ENCODE data around the gene FLT1. TPM values are rescaled to one million over a fixed set of nuclear protein-coding genes. Genes with fewer than 3 reads are reported as not detected.

The FLT1 gene
- polyA plus RNA-seq, 4 donors, result 0.45 to 8.8 (median 3.0) TPM

DNA sequence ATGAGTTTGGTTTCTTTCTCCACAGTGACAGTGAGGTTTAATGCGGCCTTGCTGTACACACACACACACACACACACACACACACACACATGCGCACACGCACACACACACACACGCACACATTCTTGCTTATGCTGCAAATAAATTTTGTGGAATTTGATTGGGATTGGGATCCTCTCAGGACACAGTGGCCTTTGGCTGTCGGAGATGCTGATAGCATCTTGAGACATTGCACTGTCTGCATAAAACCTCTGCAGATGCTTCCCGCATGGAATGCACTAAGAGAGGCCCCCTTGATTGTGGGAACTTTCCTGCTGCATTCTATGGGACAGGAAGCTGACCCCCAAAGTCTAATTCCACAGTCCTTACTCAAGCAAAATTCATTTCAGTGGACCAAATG is 145.6 kb downstream of the FLT1 start:
- Histone ChIP-seq H3K36me3 (ENCODE audit: control insufficient read depth in 3 of 3, insufficient read depth in 2 of 3, low read depth in 1 of 3, low read length in 3 of 3) (no peaks in the 10 kb centered on the region), H3K27ac (ENCODE audit: low read depth in 1 of 3, low read length in 2 of 3) (no peak overlapping the region), H3K4me3 (ENCODE audit: low read depth in 1 of 3, low read length in 3 of 3) (no peak overlapping the region), H3K27me3 (ENCODE audit: control insufficient read depth in 3 of 3, insufficient read depth in 3 of 3, low read length in 3 of 3) (no peaks in the 10 kb centered on the region), H3K9me3 (ENCODE audit: control insufficient read depth in 2 of 2, insufficient read depth in 1 of 2, low read depth in 1 of 2, low read length in 1 of 2) (no peaks in the 10 kb centered on the region), H3K4me1 (ENCODE audit: control insufficient read depth in 3 of 3, insufficient read depth in 2 of 3, low read depth in 1 of 3, low read length in 2 of 3) (no peaks in the 10 kb centered on the region)
- DNase-seq (no peak), FAIRE-seq (no peak)
- 81 to 86% (median 84%) methylated on average over 6 of the region's 6 CpGs for WGBS, 3 donors

DNA sequence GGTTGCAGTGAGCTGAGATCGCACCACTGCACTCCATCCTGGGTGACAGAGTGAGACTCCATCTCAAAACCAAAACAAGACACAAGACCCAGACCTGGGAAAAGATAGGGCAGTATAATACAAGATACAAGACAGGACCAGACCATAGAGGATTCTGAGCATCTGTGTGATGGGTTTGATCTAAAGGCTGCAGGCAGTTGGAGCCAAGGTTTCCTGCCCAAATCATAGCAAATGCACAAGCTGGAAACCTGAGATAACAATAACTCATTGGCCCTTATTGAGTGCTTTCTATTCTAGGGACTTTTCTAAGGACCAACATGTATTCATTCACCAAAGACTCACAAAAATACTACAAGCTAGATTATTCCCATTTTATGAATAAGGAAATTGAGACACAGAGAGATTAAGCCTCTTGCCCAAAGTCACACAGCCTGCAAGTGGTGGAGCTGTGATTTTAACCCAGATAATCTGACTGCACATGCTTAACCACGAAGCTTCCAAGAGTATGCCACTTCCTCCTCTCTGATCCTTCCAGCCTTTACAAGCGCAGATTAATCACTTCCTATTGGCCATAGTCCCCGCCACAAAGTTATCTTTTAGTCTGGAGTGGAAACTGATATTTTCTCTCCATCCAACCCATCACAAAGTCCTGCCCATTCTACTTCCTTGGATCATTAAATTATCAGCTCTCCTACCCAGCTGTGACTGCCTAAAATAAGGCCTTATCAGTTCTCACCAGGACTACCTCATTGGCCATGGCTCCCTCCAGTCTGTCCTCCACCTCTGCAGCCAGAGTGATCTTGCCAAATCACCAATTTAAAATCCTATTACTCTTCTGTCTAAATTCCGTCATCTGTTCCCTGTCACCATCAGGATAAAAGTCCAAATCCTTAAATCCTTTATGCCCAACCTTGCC is 147.2 kb downstream of the FLT1 start:
- DNase-seq (no peak), FAIRE-seq (no peak)
- no peaks in the 10 kb centered on the region for H3K27me3 ChIP-seq (ENCODE audit: control insufficient read depth in 3 of 3, insufficient read depth in 3 of 3, low read length in 3 of 3)
- no peaks in the 10 kb centered on the region for H3K4me1 ChIP-seq (ENCODE audit: control insufficient read depth in 3 of 3, insufficient read depth in 2 of 3, low read depth in 1 of 3, low read length in 2 of 3)
- H3K27ac ChIP-seq (ENCODE audit: low read depth in 1 of 3, low read length in 2 of 3), result no peak overlapping the region
- no peak overlapping the region for H3K4me3 ChIP-seq (ENCODE audit: low read depth in 1 of 3, low read length in 3 of 3)
- no peaks in the 10 kb centered on the region for H3K9me3 ChIP-seq (ENCODE audit: control insufficient read depth in 2 of 2, insufficient read depth in 1 of 2, low read depth in 1 of 2, low read length in 1 of 2)
- WGBS, 3 donors, result 46 to 58% (median 52%) methylated on average over 5 of the region's 5 CpGs
- H3K36me3 ChIP-seq (ENCODE audit: control insufficient read depth in 3 of 3, insufficient read depth in 2 of 3, low read depth in 1 of 3, low read length in 3 of 3), result no peaks in the 10 kb centered on the region

DNA sequence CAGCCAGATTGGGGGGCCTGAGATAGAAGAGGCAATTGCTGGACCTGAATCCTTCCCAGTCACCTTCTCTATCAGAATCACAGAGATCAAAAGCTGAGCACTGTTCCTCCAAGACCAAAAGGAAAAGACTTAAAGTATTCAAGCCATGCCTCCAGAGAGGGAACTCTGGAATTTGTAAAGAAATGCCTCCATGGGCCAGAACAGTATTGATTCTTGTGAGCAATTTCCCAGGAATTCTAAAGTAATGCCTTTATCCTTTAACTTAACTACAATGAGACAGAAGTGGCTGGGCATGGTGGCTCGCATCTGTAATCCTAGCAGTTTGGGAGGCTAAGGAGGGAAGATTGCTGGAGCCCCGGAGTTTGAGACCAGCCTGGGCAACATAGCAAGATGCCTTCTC is 148.8 kb downstream of the FLT1 start:
- no peak overlapping the region for H3K27ac ChIP-seq (ENCODE audit: low read depth in 1 of 3, low read length in 2 of 3)
- H3K9me3 ChIP-seq (ENCODE audit: control insufficient read depth in 2 of 2, insufficient read depth in 1 of 2, low read depth in 1 of 2, low read length in 1 of 2), result no peaks in the 10 kb centered on the region
- no peak for FAIRE-seq
- no peak overlapping the region for H3K4me3 ChIP-seq (ENCODE audit: low read depth in 1 of 3, low read length in 3 of 3)
- DNase-seq, result no peak
- H3K4me1 ChIP-seq (ENCODE audit: control insufficient read depth in 3 of 3, insufficient read depth in 2 of 3, low read depth in 1 of 3, low read length in 2 of 3), result peaks cover 0 to 5% (median 0%) of the 10 kb centered on the region in 3 donors
- no peaks in the 10 kb centered on the region for H3K36me3 ChIP-seq (ENCODE audit: control insufficient read depth in 3 of 3, insufficient read depth in 2 of 3, low read depth in 1 of 3, low read length in 3 of 3)
- 79 to 95% (median 92%) methylated on average over 2 of the region's 2 CpGs for WGBS, 3 donors
- H3K27me3 ChIP-seq (ENCODE audit: control insufficient read depth in 3 of 3, insufficient read depth in 3 of 3, low read length in 3 of 3), result no peaks in the 10 kb centered on the region

DNA sequence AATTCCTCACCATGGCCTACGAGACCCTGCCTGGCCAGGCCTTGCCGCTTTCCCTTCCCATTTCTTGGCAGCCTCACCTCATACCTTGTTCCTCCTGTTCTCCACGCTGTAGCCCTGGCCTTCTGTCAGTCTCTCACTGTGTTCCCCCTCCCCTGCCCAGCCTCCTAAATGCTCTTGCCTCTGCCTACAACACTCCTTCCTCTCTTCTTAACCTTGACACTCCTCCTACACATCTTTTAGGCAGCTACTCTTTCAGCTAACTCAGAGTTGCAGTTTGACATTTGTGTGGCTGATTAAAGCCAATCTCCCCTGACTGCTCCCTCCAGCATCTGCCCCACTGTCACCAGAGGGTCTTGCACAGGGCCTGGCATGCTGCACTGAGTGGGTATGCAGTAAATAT is 150.8 kb downstream of the FLT1 start:
- Histone ChIP-seq H3K27me3 (ENCODE audit: control insufficient read depth in 3 of 3, insufficient read depth in 3 of 3, low read length in 3 of 3) (no peaks in the 10 kb centered on the region), H3K9me3 (ENCODE audit: control insufficient read depth in 2 of 2, insufficient read depth in 1 of 2, low read depth in 1 of 2, low read length in 1 of 2) (no peaks in the 10 kb centered on the region), H3K4me1 (ENCODE audit: control insufficient read depth in 3 of 3, insufficient read depth in 2 of 3, low read depth in 1 of 3, low read length in 2 of 3) (peaks cover 0 to 7% (median 0%) of the 10 kb centered on the region in 3 donors), H3K4me3 (ENCODE audit: low read depth in 1 of 3, low read length in 3 of 3) (no peak overlapping the region), H3K27ac (ENCODE audit: low read depth in 1 of 3, low read length in 2 of 3) (no peak overlapping the region), H3K36me3 (ENCODE audit: control insufficient read depth in 3 of 3, insufficient read depth in 2 of 3, low read depth in 1 of 3, low read length in 3 of 3) (no peaks in the 10 kb centered on the region)
- DNase-seq, result no peak
- no peak for FAIRE-seq
- 86 to 89% (median 89%) methylated on average over 3 of the region's 3 CpGs for whole genome bisulfite sequencing, 3 donors

DNA sequence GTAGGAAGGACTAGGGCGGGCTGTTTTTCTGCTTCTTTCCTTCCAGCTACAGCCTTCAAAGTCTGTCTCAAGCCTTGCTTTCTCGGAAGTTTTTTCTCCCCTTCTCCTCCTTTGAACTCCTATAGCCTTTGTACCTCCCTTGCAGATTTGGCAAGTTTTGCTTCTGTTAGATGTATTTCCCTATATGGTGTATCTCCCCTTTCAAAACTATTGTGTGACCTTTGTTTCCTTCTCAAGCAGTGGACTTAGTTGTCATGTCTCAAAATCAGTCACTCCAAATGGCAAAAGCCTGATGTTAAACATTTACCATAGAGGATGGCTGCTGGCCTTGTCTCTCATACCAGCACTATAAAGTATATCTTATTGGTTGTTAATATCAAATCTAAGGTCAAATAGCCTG is 152.7 kb downstream of the FLT1 start:
- peak overlapping the region in 1 of 3 donors; percentile 41 for H3K27ac ChIP-seq (ENCODE audit: low read depth in 1 of 3, low read length in 2 of 3)
- H3K36me3 ChIP-seq (ENCODE audit: control insufficient read depth in 3 of 3, insufficient read depth in 2 of 3, low read depth in 1 of 3, low read length in 3 of 3), result no peaks in the 10 kb centered on the region
- DNase-seq (peak; percentile 20 to 69), FAIRE-seq (no peak)
- H3K4me1 ChIP-seq (ENCODE audit: control insufficient read depth in 3 of 3, insufficient read depth in 2 of 3, low read depth in 1 of 3, low read length in 2 of 3), result peaks cover 0 to 12% (median 0%) of the 10 kb centered on the region in 3 donors
- no peaks in the 10 kb centered on the region for H3K27me3 ChIP-seq (ENCODE audit: control insufficient read depth in 3 of 3, insufficient read depth in 3 of 3, low read length in 3 of 3)
- H3K9me3 ChIP-seq (ENCODE audit: control insufficient read depth in 2 of 2, insufficient read depth in 1 of 2, low read depth in 1 of 2, low read length in 1 of 2), result no peaks in the 10 kb centered on the region
- H3K4me3 ChIP-seq (ENCODE audit: low read depth in 1 of 3, low read length in 3 of 3), result no peak overlapping the region
- 55 to 74% (median 57%) methylated on average over 2 of the region's 2 CpGs for WGBS, 3 donors

DNA sequence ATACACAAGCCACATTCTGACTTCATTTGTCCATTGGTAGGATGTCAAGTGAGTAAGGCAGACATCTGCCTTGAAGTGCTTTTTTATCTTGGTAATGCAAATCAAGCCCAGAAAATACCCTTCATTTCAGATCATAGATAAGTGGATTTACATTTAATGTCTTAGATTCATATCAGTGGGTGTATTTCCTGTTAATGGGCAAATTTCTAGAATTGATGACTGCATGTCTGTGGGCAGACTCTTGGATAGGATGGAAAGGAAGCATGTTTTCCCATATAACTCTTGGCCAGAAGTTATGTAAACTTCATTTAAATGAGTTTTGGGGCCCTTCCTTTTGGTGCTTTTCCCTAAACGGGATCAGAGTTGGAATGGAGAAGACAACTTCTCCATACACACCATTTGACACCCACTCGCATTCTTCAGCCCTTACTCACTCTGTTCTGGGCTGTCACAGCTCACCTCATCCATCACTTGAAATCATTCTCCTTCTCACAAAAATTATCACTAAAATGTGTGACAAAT is 154.6 kb downstream of the FLT1 start:
- H3K27ac ChIP-seq (ENCODE audit: low read depth in 1 of 3, low read length in 2 of 3), result no peak overlapping the region
- FAIRE-seq (no peak), DNase-seq (no peak)
- no peak overlapping the region for H3K4me3 ChIP-seq (ENCODE audit: low read depth in 1 of 3, low read length in 3 of 3)
- peaks cover 0 to 12% (median 0%) of the 10 kb centered on the region in 3 donors for H3K4me1 ChIP-seq (ENCODE audit: control insufficient read depth in 3 of 3, insufficient read depth in 2 of 3, low read depth in 1 of 3, low read length in 2 of 3)
- WGBS, 3 donors, result 74 to 92% (median 84%) methylated on average over 2 of the region's 2 CpGs
- no peaks in the 10 kb centered on the region for H3K27me3 ChIP-seq (ENCODE audit: control insufficient read depth in 3 of 3, insufficient read depth in 3 of 3, low read length in 3 of 3)
- no peaks in the 10 kb centered on the region for H3K36me3 ChIP-seq (ENCODE audit: control insufficient read depth in 3 of 3, insufficient read depth in 2 of 3, low read depth in 1 of 3, low read length in 3 of 3)
- H3K9me3 ChIP-seq (ENCODE audit: control insufficient read depth in 2 of 2, insufficient read depth in 1 of 2, low read depth in 1 of 2, low read length in 1 of 2), result no peaks in the 10 kb centered on the region

DNA sequence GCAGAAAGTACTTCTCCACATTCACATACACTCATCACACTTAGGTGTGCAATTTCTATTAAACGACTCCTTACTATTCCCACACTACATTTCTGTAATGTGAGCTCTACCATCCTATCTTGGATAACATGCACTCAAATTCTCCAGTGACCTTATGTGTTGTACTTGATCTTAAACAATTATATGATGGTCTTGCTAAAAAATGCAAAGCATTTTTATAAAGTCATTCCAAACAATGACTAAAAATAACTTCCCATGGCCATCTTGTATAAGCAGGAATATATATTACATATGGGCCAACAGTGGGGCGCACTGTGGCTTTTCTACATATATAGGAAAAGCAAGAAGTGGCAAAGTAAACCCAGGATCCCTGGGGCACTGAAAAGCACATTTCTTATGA is 155.5 kb downstream of the FLT1 start:
- Histone ChIP-seq H3K27me3 (ENCODE audit: control insufficient read depth in 3 of 3, insufficient read depth in 3 of 3, low read length in 3 of 3) (no peaks in the 10 kb centered on the region), H3K4me1 (ENCODE audit: control insufficient read depth in 3 of 3, insufficient read depth in 2 of 3, low read depth in 1 of 3, low read length in 2 of 3) (peaks cover 0 to 12% (median 0%) of the 10 kb centered on the region in 3 donors), H3K4me3 (ENCODE audit: low read depth in 1 of 3, low read length in 3 of 3) (no peak overlapping the region), H3K27ac (ENCODE audit: low read depth in 1 of 3, low read length in 2 of 3) (no peak overlapping the region), H3K36me3 (ENCODE audit: control insufficient read depth in 3 of 3, insufficient read depth in 2 of 3, low read depth in 1 of 3, low read length in 3 of 3) (no peaks in the 10 kb centered on the region), H3K9me3 (ENCODE audit: control insufficient read depth in 2 of 2, insufficient read depth in 1 of 2, low read depth in 1 of 2, low read length in 1 of 2) (no peaks in the 10 kb centered on the region)
- DNase-seq (no peak), FAIRE-seq (no peak)
- 88 to 95% (median 90%) methylated on average over 2 of the region's 2 CpGs for WGBS, 3 donors

DNA sequence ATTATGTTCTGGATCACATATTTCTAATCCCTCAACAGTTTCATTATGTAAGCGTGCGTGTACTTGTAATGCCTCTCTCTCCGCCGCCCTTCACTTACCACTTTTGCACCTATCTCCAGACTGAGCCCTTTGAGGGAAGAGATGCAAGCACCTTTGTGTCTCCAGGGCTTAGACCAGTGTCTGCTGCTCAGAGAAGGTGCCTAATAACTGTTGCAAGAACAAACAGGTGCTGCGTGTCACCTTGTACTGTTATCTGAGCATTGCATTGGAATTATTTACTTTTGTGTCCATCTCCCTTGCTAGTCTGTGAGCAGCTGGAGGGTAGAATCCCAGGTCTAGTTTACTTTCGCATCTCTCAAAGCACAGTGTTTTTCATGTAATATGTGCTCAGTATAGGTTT is 156.2 kb downstream of the FLT1 start:
- Histone ChIP-seq H3K4me3 (ENCODE audit: low read depth in 1 of 3, low read length in 3 of 3) (no peak overlapping the region), H3K4me1 (ENCODE audit: control insufficient read depth in 3 of 3, insufficient read depth in 2 of 3, low read depth in 1 of 3, low read length in 2 of 3) (peaks cover 0 to 12% (median 0%) of the 10 kb centered on the region in 3 donors), H3K36me3 (ENCODE audit: control insufficient read depth in 3 of 3, insufficient read depth in 2 of 3, low read depth in 1 of 3, low read length in 3 of 3) (no peaks in the 10 kb centered on the region), H3K9me3 (ENCODE audit: control insufficient read depth in 2 of 2, insufficient read depth in 1 of 2, low read depth in 1 of 2, low read length in 1 of 2) (no peaks in the 10 kb centered on the region), H3K27me3 (ENCODE audit: control insufficient read depth in 3 of 3, insufficient read depth in 3 of 3, low read length in 3 of 3) (no peaks in the 10 kb centered on the region), H3K27ac (ENCODE audit: low read depth in 1 of 3, low read length in 2 of 3) (no peak overlapping the region)
- no peak for FAIRE-seq
- no peak for DNase-seq
- 62 to 76% (median 74%) methylated on average over 6 of the region's 6 CpGs for WGBS, 3 donors

All from small intestine (tissue), 7 donors.